Mesothelial cell of epicardium (in vitro differentiated cells): Measurements from ENCODE around the gene MANBA. TPM values are rescaled to one million over a fixed set of nuclear protein-coding genes. Genes with fewer than 3 reads are reported as not detected.
A peak's percentile ranks its signal among the peaks of the same experiment; 100 is the strongest.
"Not testable (repeated sequence)": the region's sequence is repeated elsewhere in the genome, so short reads cannot be mapped to it uniquely, and the experiment has no call there.

ENCODE experiments used
- DNase-seq, 2 experiments: peaks; one replicate each; pipeline ENCODE4 v3.0.0; 2021; ENCODE audit warnings: low spot score in 2 of 2; ENCODE audit not compliant: unreplicated experiment in 2 of 2
- H3K27ac Mint-ChIP-seq: 2 replicates; pipeline ENCODE4 v1.8.0; 2021; ENCODE audit warnings: mixed read lengths
- H3K27me3 Mint-ChIP-seq: 2 replicates; pipeline ENCODE4 v1.8.0; 2021; ENCODE audit warnings: low read depth, mixed read lengths
- H3K36me3 Mint-ChIP-seq: 2 replicates; pipeline ENCODE4 v1.8.0; 2021; ENCODE audit warnings: mixed read lengths
- H3K4me1 Mint-ChIP-seq: 2 replicates; pipeline ENCODE4 v1.8.0; 2021; ENCODE audit warnings: mixed read lengths
- H3K4me3 Mint-ChIP-seq: 2 replicates; pipeline ENCODE4 v1.8.0; 2021; ENCODE audit warnings: mild to moderate bottlenecking, moderate library complexity, mixed read lengths
- H3K9me3 Mint-ChIP-seq: 2 replicates; pipeline ENCODE4 v1.8.0; 2021; ENCODE audit warnings: mixed read lengths
- total RNA-seq: library from RNA; stranded (reverse); gene quantifications from 3 replicates; pipeline ENCODE4 v1.2.1, GENCODE V29; 2021
- TF ChIP-seq, protein P1 (sequence below): fragments of 200-600 bp; sonication (generic); IDR thresholded peaks from one replicate; pipeline ENCODE4 v1.5.0; 2021; ENCODE audit warnings: antibody characterized with exemption; ENCODE audit not compliant: unreplicated experiment

Gene MANBA
- total RNA-seq, 1 donor from 2014 or later, result 39.2 TPM

GRCh38 chr4:102710986-102711385, 49.8 kb downstream of the MANBA start:
- TF ChIP-seq, protein P1, sequence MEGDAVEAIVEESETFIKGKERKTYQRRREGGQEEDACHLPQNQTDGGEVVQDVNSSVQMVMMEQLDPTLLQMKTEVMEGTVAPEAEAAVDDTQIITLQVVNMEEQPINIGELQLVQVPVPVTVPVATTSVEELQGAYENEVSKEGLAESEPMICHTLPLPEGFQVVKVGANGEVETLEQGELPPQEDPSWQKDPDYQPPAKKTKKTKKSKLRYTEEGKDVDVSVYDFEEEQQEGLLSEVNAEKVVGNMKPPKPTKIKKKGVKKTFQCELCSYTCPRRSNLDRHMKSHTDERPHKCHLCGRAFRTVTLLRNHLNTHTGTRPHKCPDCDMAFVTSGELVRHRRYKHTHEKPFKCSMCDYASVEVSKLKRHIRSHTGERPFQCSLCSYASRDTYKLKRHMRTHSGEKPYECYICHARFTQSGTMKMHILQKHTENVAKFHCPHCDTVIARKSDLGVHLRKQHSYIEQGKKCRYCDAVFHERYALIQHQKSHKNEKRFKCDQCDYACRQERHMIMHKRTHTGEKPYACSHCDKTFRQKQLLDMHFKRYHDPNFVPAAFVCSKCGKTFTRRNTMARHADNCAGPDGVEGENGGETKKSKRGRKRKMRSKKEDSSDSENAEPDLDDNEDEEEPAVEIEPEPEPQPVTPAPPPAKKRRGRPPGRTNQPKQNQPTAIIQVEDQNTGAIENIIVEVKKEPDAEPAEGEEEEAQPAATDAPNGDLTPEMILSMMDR, result no peak
- Mint-ChIP-seq H3K36me3 (peaks cover 46% of the 10 kb centered on the region), H3K27ac (no peak overlapping the region), H3K9me3 (peaks cover 51% of the 10 kb centered on the region), H3K4me3 (no peak overlapping the region), H3K27me3 (no peaks in the 10 kb centered on the region), H3K4me1 (peaks cover 12% of the 10 kb centered on the region)
- no peak for DNase-seq

GRCh38 chr4:102709060-102709459, 51.7 kb downstream of the MANBA start:
- not testable (repeated sequence) for H3K27ac Mint-ChIP-seq, H3K27me3 Mint-ChIP-seq, DNase-seq, H3K4me3 Mint-ChIP-seq
- peaks cover 48% of the 10 kb centered on the region for H3K36me3 Mint-ChIP-seq
- peaks cover 51% of the 10 kb centered on the region for H3K9me3 Mint-ChIP-seq
- H3K4me1 Mint-ChIP-seq, result peaks cover 12% of the 10 kb centered on the region

DNA sequence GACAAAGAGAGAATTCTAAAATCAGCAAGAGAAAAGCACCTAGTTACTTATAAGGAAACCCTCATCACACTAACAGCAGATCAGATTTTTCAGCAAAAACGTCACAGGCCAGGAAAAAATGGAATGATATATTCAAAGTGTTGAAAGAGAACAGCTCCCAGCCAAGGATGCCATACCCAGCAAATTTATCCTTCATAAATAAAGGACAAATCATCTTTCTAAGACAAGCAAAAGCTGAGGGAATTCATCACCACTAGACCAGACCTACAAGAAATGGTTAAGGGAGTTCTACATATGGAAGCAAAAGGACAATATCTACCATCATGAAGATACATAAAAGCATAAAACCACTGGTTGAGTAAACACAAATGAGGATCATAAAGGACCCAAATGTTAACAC, 53.6 kb downstream of the MANBA start:
- Mint-ChIP-seq H3K4me1 (peaks cover 6% of the 10 kb centered on the region), H3K4me3 (no peak overlapping the region), H3K9me3 (peaks cover 55% of the 10 kb centered on the region), H3K27ac (no peak overlapping the region), H3K36me3 (peaks cover 61% of the 10 kb centered on the region), H3K27me3 (no peaks in the 10 kb centered on the region)
- TF ChIP-seq, protein P1, result no peak
- DNase-seq, result no peak

- no peak overlapping the region for H3K27ac Mint-ChIP-seq
- DNase-seq, result no peak
- TF ChIP-seq, protein P1, result no peak
- peaks cover 45% of the 10 kb centered on the region for H3K9me3 Mint-ChIP-seq
- H3K4me3 Mint-ChIP-seq, result no peak overlapping the region
- peaks cover 6% of the 10 kb centered on the region for H3K4me1 Mint-ChIP-seq
- peaks cover 53% of the 10 kb centered on the region for H3K36me3 Mint-ChIP-seq
- no peaks in the 10 kb centered on the region for H3K27me3 Mint-ChIP-seq
These were observed 55.3 kb downstream of the MANBA start for GRCh38 chr4:102705391-102705935.

- TF ChIP-seq, protein P1, result no peak
- DNase-seq, result no peak
- no peak overlapping the region for H3K4me3 Mint-ChIP-seq
- peaks cover 4% of the 10 kb centered on the region for H3K9me3 Mint-ChIP-seq
- H3K27me3 Mint-ChIP-seq, result no peaks in the 10 kb centered on the region
- peak overlapping the region; percentile 10 for H3K27ac Mint-ChIP-seq
- H3K4me1 Mint-ChIP-seq, result no peaks in the 10 kb centered on the region
- peaks cover 24% of the 10 kb centered on the region for H3K36me3 Mint-ChIP-seq
These were observed 64.0 kb downstream of the MANBA start for GRCh38 chr4:102696758-102697157.

- H3K27me3 Mint-ChIP-seq, result no peaks in the 10 kb centered on the region
- H3K36me3 Mint-ChIP-seq, result peaks cover 22% of the 10 kb centered on the region
- no peak overlapping the region for H3K4me3 Mint-ChIP-seq
- DNase-seq, result no peak
- TF ChIP-seq, protein P1, result no peak
- H3K9me3 Mint-ChIP-seq, result no peaks in the 10 kb centered on the region
- H3K4me1 Mint-ChIP-seq, result no peaks in the 10 kb centered on the region
- no peak overlapping the region for H3K27ac Mint-ChIP-seq
These were observed 66.0 kb downstream of the MANBA start for GRCh38 chr4:102694791-102695190.
